Measurements from ENCODE around the gene GGCX.

DNA sequence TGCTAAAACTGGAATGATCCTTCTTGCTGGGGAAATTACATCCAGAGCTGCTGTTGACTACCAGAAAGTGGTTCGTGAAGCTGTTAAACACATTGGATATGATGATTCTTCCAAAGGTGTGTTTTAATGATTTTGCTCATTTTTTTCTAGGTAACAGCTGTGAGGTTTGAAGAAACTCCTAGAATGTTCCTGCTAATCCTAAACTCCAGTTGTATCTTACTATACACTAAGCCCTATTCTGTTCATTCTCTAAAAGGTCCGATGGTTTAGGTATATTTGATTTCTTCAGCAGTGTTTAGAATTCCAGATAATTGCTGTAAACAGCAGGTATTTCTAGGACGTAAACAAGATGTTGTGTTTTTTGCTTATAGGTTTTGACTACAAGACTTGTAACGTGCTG, 20.0 kb downstream of the GGCX start:
- TF ChIP-seq PRPF4 (IDR thresholded peaks at IDR 0.05; ENCODE audit: insufficient read depth, low read depth, low read length, poor library complexity, severe bottlenecking): no peak
- no peak for TF ChIP-seq NRF1 (conservative IDR thresholded peaks at IDR 0.05 in 1 of 2, IDR thresholded peaks at IDR 0.05 in 1 of 2)
- peak; percentile 31 for TF ChIP-seq CHD1 (IDR thresholded peaks at IDR 0.05; ENCODE audit: low read length)
- TF ChIP-seq, protein P1, sequence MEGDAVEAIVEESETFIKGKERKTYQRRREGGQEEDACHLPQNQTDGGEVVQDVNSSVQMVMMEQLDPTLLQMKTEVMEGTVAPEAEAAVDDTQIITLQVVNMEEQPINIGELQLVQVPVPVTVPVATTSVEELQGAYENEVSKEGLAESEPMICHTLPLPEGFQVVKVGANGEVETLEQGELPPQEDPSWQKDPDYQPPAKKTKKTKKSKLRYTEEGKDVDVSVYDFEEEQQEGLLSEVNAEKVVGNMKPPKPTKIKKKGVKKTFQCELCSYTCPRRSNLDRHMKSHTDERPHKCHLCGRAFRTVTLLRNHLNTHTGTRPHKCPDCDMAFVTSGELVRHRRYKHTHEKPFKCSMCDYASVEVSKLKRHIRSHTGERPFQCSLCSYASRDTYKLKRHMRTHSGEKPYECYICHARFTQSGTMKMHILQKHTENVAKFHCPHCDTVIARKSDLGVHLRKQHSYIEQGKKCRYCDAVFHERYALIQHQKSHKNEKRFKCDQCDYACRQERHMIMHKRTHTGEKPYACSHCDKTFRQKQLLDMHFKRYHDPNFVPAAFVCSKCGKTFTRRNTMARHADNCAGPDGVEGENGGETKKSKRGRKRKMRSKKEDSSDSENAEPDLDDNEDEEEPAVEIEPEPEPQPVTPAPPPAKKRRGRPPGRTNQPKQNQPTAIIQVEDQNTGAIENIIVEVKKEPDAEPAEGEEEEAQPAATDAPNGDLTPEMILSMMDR (IDR thresholded peaks at IDR 0.05 in 2 of 3, conservative IDR thresholded peaks at IDR 0.05 in 1 of 3; ENCODE audit: insufficient read depth in 2 of 3, low read depth in 1 of 3, low read length in 3 of 3): no peak
- no peak for TF ChIP-seq NFYB (IDR thresholded peaks at IDR 0.05; ENCODE audit: extremely low read depth, insufficient read length)
- no peak for TF ChIP-seq ZNF133 (CRISPR knock-in tag; IDR thresholded peaks at IDR 0.05)
- no peak for TF ChIP-seq HCFC1 (IDR thresholded peaks at IDR 0.05; ENCODE audit: low read depth, low read length)
- TF ChIP-seq ERF (CRISPR knock-in tag; IDR thresholded peaks at IDR 0.05): no peak
- TF ChIP-seq, protein P2, sequence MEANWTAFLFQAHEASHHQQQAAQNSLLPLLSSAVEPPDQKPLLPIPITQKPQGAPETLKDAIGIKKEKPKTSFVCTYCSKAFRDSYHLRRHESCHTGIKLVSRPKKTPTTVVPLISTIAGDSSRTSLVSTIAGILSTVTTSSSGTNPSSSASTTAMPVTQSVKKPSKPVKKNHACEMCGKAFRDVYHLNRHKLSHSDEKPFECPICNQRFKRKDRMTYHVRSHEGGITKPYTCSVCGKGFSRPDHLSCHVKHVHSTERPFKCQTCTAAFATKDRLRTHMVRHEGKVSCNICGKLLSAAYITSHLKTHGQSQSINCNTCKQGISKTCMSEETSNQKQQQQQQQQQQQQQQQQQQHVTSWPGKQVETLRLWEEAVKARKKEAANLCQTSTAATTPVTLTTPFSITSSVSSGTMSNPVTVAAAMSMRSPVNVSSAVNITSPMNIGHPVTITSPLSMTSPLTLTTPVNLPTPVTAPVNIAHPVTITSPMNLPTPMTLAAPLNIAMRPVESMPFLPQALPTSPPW (CRISPR knock-in tag; IDR thresholded peaks at IDR 0.05): no peak
- TF ChIP-seq KLF1 (tag; IDR thresholded peaks at IDR 0.05): no peak
- no peak for TF ChIP-seq KLF13 (tag; IDR thresholded peaks at IDR 0.05; ENCODE audit: borderline replicate concordance, low read depth)

Data from K562 (cell line).